Breast epithelium (tissue), 4 donors: ENCODE data around the gene LPAR1. TPM values are rescaled to one million over a fixed set of nuclear protein-coding genes. Genes with fewer than 3 reads are reported as not detected.

Experiments used
- DNase-seq, 2 donors: peaks; one replicate each; pipeline ENCODE4 v3.0.0-alpha.2; 2019; ENCODE audit warnings: low spot score in 2 of 2
- H3K27ac ChIP-seq, 2 donors: fragments of 200-600 bp; sonication (generic) in 1 of 2; one replicate each; pipeline ENCODE4 v1.5.1; 2016 to 2019; ENCODE audit warnings: mild to moderate bottlenecking in 1 of 2
- H3K27me3 ChIP-seq, 2 donors: fragments of 200-600 bp; sonication (generic) in 1 of 2; one replicate each; pipeline versions ENCODE4 v1.5.1 to v1.6.0; 2017 to 2019; ENCODE audit warnings: control low read depth in 1 of 2, mild to moderate bottlenecking in 1 of 2
- H3K36me3 ChIP-seq: fragments of 200-600 bp; one replicate; pipeline ENCODE4 v1.5.1; 2019
- H3K4me1 ChIP-seq, 2 donors: fragments of 200-600 bp; sonication (generic); one replicate each; pipeline ENCODE4 v1.5.1; 2016 to 2019; ENCODE audit warnings: control low read depth in 1 of 2
- H3K4me3 ChIP-seq, 3 donors: fragments of 200-600 bp; sonication (generic); 1 replicate in 2 of 3; 2 replicates in 1 of 3; pipeline ENCODE4 v1.5.1; 2016 to 2019; ENCODE audit warnings: mild to moderate bottlenecking in 3 of 3, moderate library complexity in 2 of 3
- H3K9me3 ChIP-seq, 2 donors: fragments of 200-600 bp; sonication (generic) in 1 of 2; one replicate each; pipeline ENCODE4 v1.5.1; 2016 to 2019; ENCODE audit warnings: control low read depth in 1 of 2
- POLR2A ChIP-seq: fragments of 450-650 bp; IDR thresholded peaks from one replicate; pipeline ENCODE4 v1.6.1; 2016; ENCODE audit warnings: antibody characterized with exemption, mild to moderate bottlenecking, moderate library complexity
- POLR2AphosphoS5 ChIP-seq, 3 donors: sonication (generic); formaldehyde crosslinking; IDR thresholded peaks; one replicate each; pipeline ENCODE4 v1.6.1; 2017; ENCODE audit warnings: antibody characterized with exemption in 3 of 3
- intact Hi-C: fragments of 100-400 bp; cut with DNase I; formaldehyde crosslinking; loops from one replicate; pipeline ENCODE4 v1.15.1; 2023; ENCODE audit warnings: low total_unique reads
- total RNA-seq, 3 donors: library from RNA; depleted of rRNA; stranded (reverse); fragments of >200 nt; gene quantifications; one replicate each; pipeline ENCODE4 v1.1.0, GENCODE V29; 2016
- TF ChIP-seq, protein P1 (sequence below), 3 donors: fragments of 450-650 bp; IDR thresholded peaks; one replicate each; pipeline ENCODE4 v1.5.1; 2016 to 2017; ENCODE audit warnings: antibody characterized with exemption in 3 of 3, mild to moderate bottlenecking in 3 of 3, moderate library complexity in 3 of 3

LPAR1 gene
- total RNA-seq, 3 donors from 2014 or later: 24.6 to 138 (median 79.3) TPM

DNA sequence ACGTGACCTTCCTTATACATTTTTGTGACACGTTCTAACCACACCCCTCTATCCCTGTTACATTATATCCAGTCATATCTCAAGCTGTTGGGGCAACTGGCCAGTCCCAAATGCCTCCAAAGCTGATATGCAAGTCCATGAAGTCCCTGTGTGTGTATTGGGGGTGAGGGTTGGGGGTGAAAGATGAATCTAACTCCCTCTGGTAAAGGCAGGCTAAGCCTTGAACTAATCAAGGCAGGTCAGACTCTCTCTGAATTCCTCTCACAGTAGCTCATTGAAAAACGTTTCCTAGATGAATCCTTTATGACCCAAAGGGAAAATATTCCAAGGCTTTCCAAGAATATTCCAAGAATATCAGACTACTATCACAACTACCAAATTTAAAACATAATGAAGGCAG is 195.3 kb downstream of the LPAR1 start:
- TF ChIP-seq POLR2A (no peak), POLR2AphosphoS5 (IDR thresholded peaks at IDR 0.05) (no peak)
- TF ChIP-seq, protein P1, sequence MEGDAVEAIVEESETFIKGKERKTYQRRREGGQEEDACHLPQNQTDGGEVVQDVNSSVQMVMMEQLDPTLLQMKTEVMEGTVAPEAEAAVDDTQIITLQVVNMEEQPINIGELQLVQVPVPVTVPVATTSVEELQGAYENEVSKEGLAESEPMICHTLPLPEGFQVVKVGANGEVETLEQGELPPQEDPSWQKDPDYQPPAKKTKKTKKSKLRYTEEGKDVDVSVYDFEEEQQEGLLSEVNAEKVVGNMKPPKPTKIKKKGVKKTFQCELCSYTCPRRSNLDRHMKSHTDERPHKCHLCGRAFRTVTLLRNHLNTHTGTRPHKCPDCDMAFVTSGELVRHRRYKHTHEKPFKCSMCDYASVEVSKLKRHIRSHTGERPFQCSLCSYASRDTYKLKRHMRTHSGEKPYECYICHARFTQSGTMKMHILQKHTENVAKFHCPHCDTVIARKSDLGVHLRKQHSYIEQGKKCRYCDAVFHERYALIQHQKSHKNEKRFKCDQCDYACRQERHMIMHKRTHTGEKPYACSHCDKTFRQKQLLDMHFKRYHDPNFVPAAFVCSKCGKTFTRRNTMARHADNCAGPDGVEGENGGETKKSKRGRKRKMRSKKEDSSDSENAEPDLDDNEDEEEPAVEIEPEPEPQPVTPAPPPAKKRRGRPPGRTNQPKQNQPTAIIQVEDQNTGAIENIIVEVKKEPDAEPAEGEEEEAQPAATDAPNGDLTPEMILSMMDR (IDR thresholded peaks at IDR 0.05): no peak

DNA sequence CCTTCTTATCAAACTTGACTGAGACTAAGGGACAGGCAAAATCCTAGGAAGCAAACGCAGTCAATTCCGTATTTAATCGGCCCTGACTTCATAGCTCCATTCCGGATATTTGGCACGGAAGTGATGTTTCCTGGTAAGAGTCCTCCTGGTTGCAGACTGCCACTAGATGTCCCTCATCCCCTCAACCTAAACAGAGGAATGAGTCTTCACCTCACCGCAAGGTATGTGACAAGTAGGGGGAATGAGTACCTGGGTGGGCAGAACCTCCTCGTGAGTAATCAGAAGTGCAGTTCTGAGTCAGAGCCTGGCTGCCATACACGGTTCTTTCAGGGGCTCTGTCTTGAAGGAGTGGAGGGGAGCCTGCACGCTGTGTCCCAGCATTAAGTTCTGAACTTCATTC is 196.1 kb downstream of the LPAR1 start:
- Histone ChIP-seq H3K27ac (no peak overlapping the region), H3K36me3 (no peaks in the 10 kb centered on the region), H3K4me1 (no peaks in the 10 kb centered on the region), H3K9me3 (no peaks in the 10 kb centered on the region), H3K4me3 (no peak overlapping the region), H3K27me3 (no peaks in the 10 kb centered on the region)
- no peak for TF ChIP-seq POLR2AphosphoS5 (IDR thresholded peaks at IDR 0.05)
- TF ChIP-seq POLR2A: no peak
- DNase-seq: no peak
- intact Hi-C loops: no loop called here

More for the DNA sequence above, 195.3 kb downstream of the LPAR1 start:
- intact Hi-C loops: no loop called here
- Histone ChIP-seq H3K4me1 (no peaks in the 10 kb centered on the region), H3K27ac (no peak overlapping the region), H3K27me3 (no peaks in the 10 kb centered on the region), H3K36me3 (no peaks in the 10 kb centered on the region), H3K4me3 (no peak overlapping the region), H3K9me3 (no peaks in the 10 kb centered on the region)
- DNase-seq: no peak

DNA sequence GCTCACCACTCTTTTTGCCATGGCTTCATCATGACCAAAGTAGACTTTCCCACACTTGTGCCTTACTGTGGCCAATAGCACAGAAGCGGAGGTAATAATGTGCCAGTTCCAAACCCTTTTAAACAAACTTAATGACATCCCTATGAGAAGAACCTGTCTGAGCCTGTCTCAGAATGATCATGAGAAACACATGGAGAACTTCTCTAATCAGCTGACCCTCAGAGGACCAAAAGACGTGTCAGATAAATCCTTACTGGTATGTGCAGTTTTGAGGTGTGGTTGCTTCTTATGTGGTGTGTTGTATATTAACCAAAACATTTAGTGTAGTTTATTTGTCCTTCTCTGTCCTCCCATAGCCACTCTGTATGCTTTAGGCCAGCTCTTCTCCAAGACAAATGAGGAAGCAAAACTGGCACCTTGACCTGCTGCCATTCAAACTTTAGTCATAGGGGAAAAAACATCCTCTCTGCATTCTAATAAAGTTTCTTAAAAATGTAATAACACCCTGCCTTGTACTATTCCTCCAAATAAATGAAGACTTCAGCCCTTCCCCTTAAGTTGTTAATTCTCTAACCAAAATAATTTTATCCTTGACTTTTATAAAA is 200.8 kb downstream of the LPAR1 start:
- TF ChIP-seq POLR2AphosphoS5 (IDR thresholded peaks at IDR 0.05): no peak
- TF ChIP-seq POLR2A: no peak
- TF ChIP-seq, protein P1 (IDR thresholded peaks at IDR 0.05): no peak
- no peaks in the 10 kb centered on the region for H3K36me3 ChIP-seq
- no peaks in the 10 kb centered on the region for H3K9me3 ChIP-seq
- intact Hi-C loops: no loop called here
- DNase-seq: no peak
- H3K4me1 ChIP-seq: no peaks in the 10 kb centered on the region
- H3K27me3 ChIP-seq: no peaks in the 10 kb centered on the region
- no peak overlapping the region for H3K27ac ChIP-seq
- no peak overlapping the region for H3K4me3 ChIP-seq

GRCh38 chr9:110835859-110836271 is 202.4 kb downstream of the LPAR1 start:
- H3K4me3 ChIP-seq: no peak overlapping the region
- no peaks in the 10 kb centered on the region for H3K9me3 ChIP-seq
- H3K27ac ChIP-seq: no peak overlapping the region
- no peak for TF ChIP-seq POLR2AphosphoS5 (IDR thresholded peaks at IDR 0.05)
- TF ChIP-seq, protein P1 (IDR thresholded peaks at IDR 0.05): no peak
- TF ChIP-seq POLR2A: no peak
- H3K36me3 ChIP-seq: no peaks in the 10 kb centered on the region
- DNase-seq: no peak
- H3K27me3 ChIP-seq: no peaks in the 10 kb centered on the region
- H3K4me1 ChIP-seq: no peaks in the 10 kb centered on the region
- intact Hi-C loops: no loop called here

DNA sequence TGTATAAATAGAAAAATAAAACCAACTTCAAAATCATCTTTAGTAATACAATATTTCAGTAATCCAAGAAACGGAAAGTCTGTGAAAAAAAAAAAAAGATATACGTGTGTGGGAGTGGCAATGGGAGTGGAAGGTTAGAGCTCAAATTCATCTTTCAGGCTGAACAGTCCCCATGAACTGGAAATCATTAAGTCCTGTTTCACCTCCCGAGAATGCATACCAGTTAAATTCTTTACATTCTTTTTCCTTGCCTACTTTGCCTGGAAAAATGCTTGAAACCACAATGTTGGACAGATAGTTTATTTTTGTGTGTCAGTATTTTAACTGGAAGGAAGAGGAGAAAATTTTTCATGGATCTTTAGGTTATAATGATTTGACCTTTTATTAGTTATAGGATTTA is 202.9 kb downstream of the LPAR1 start:
- no peaks in the 10 kb centered on the region for H3K4me1 ChIP-seq
- intact Hi-C loops: no loop called here
- no peak overlapping the region for H3K4me3 ChIP-seq
- H3K9me3 ChIP-seq: no peaks in the 10 kb centered on the region
- no peaks in the 10 kb centered on the region for H3K36me3 ChIP-seq
- DNase-seq: no peak
- TF ChIP-seq, protein P1 (IDR thresholded peaks at IDR 0.05): no peak
- TF ChIP-seq POLR2AphosphoS5 (IDR thresholded peaks at IDR 0.05) (no peak), POLR2A (no peak)
- no peaks in the 10 kb centered on the region for H3K27me3 ChIP-seq
- no peak overlapping the region for H3K27ac ChIP-seq

DNA sequence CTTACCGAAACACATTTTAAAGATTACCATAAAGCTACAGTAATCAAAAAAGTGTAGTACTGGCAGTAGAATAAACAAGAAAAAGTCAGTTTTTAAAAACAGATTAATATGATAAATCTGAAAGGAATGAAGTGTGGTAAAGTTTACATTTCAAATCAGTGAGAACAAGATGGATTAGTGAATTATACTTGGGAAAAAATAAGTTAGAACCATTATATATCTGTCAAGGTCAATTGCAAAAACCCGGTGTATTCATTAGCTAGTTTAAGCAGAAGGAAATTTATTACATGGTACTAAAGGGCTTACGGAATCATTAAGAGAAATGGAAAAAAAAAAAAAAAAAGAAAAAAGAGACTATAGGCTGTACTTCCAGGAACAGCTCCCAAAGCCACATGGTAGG is 205.3 kb downstream of the LPAR1 start:
- TF ChIP-seq POLR2AphosphoS5 (IDR thresholded peaks at IDR 0.05) (no peak), POLR2A (no peak)
- TF ChIP-seq, protein P1 (IDR thresholded peaks at IDR 0.05): no peak
- Histone ChIP-seq H3K9me3 (no peaks in the 10 kb centered on the region), H3K27ac (no peak overlapping the region), H3K27me3 (no peaks in the 10 kb centered on the region), H3K36me3 (no peaks in the 10 kb centered on the region), H3K4me1 (no peaks in the 10 kb centered on the region), H3K4me3 (no peak overlapping the region)
- no peak for DNase-seq
- intact Hi-C loops: no loop called here
